ENCODE measurements around the gene MMP7. TPM values are rescaled to one million over a fixed set of nuclear protein-coding genes. Genes with fewer than 3 reads are reported as not detected.

Gene MMP7
- total and polyA plus RNA-seq, 2 donors (not counting 3 experiments of a cell fraction or from before 2014, with no cell fraction given), result 0.65 TPM; not detected in 1

DNA sequence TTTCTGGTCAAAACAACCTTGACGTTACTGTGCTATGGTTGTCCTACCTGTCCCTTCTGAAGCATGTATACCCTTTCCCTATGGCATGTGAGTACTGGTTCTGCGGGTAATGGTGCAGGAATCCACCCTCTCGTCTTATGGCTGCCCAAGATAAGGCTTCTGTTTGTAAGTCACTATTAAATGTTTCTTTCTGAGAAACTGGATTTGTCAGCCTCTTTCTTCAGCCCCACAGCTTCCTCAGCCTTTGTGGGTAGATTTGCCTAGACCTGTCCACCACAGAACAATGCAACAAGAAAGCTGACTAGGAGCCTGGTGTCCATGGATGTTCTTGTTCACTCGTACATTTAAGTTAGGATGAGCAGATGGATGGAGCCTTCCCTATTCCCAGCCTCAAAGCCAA lies 14.4 kb downstream of the MMP7 start:
- DNase-seq (ENCODE audit: low read depth, low spot score), result no peak
- BruUV-seq (replicated peaks), result no TSS peak
- Histone ChIP-seq H3K36me3 (ENCODE audit: control insufficient read depth in 2 of 2, extremely low read depth in 1 of 2, insufficient read depth in 2 of 2, low read length in 2 of 2) (no peaks in the 10 kb centered on the region), H3K9me1 (replicated peaks; ENCODE audit: control insufficient read depth, extremely low read depth, insufficient read depth, low read length) (no peaks in the 10 kb centered on the region), H3K4me3 (replicated peaks in 1 of 3; ENCODE audit: insufficient read depth in 1 of 3, low read depth in 1 of 3, low read length in 3 of 3) (no peak overlapping the region), H3K4me2 (ENCODE audit: insufficient read depth, low read length) (no peak overlapping the region), H3K9me3 (replicated peaks; ENCODE audit: control insufficient read depth, insufficient read depth, low read length) (no peaks in the 10 kb centered on the region), H3K27me3 (ENCODE audit: control insufficient read depth in 2 of 2, insufficient read depth in 2 of 2, low read length in 2 of 2) (no peaks in the 10 kb centered on the region), H4K20me1 (replicated peaks; ENCODE audit: control insufficient read depth, extremely low read depth, insufficient read depth, low read length) (no peaks in the 10 kb centered on the region), H3K79me2 (ENCODE audit: control insufficient read depth, insufficient read depth, low read length) (no peaks in the 10 kb centered on the region), H3K27ac (ENCODE audit: insufficient read depth, low read depth, low read length) (no peak overlapping the region), H3K9ac (replicated peaks; ENCODE audit: extremely low read depth, insufficient read depth, low read length) (no peak overlapping the region), H3K4me1 (ENCODE audit: control insufficient read depth, extremely low read depth, insufficient read depth, low read length) (no peaks in the 10 kb centered on the region), H2AFZ (ENCODE audit: low read depth, low read length) (no peak overlapping the region)
- TF ChIP-seq EZH2 (IDR thresholded peaks at IDR 0.05; ENCODE audit: borderline replicate concordance, low read depth, low read length, severe bottlenecking) (no peak), MYC (IDR thresholded peaks at IDR 0.05; ENCODE audit: low read depth, low read length) (no peak)
- no peak for FAIRE-seq
- dilution Hi-C loops (cut with MboI; ENCODE audit: extremely low pct_ligation_motif_present, low sequenced_read_pairs), result no loop called here
- intact Hi-C loops (cut with micrococcal nuclease), result loop anchor here (5.0 kb wide), 1 partner anchor 151 kb away; no protein-coding TSS in a partner anchor
- ChIA-PET POLR2A (no interaction called here), CTCF (no interaction called here)

DNA sequence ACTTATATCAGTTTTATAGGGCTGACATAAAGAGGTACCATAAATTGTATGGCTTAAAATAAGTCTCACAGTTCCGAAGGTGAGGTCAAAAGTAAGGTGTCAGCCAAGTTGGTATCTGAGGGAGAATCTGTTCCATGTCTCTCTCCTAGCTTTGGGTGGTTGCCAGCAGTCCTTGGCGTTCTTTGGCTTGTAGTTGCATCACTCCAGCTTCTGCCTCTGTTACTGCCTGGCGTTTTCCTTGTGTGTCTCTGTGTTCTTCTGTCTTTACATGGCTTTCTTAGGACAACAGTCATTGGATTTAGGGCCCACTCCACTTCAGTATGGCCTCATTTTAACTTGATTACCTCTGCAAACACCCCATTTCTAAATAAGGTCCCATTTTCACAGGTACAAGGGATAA lies 16.7 kb downstream of the MMP7 start:
- no peaks in the 10 kb centered on the region for H3K4me1 ChIP-seq (ENCODE audit: control insufficient read depth, extremely low read depth, insufficient read depth, low read length)
- H2AFZ ChIP-seq (ENCODE audit: low read depth, low read length), result no peak overlapping the region
- dilution Hi-C loops (cut with MboI; ENCODE audit: extremely low pct_ligation_motif_present, low sequenced_read_pairs) (no loop called here), intact Hi-C loops (cut with micrococcal nuclease) (no loop called here)
- H3K36me3 ChIP-seq (ENCODE audit: control insufficient read depth in 2 of 2, extremely low read depth in 1 of 2, insufficient read depth in 2 of 2, low read length in 2 of 2), result no peaks in the 10 kb centered on the region
- POLR2A ChIA-PET, result no interaction called here
- FAIRE-seq, result no peak
- H3K4me3 ChIP-seq (replicated peaks in 1 of 3; ENCODE audit: insufficient read depth in 1 of 3, low read depth in 1 of 3, low read length in 3 of 3), result no peak overlapping the region
- no peaks in the 10 kb centered on the region for H4K20me1 ChIP-seq (replicated peaks; ENCODE audit: control insufficient read depth, extremely low read depth, insufficient read depth, low read length)
- no peak overlapping the region for H3K27ac ChIP-seq (ENCODE audit: insufficient read depth, low read depth, low read length)
- TF ChIP-seq JUN (IDR thresholded peaks at IDR 0.05; ENCODE audit: borderline replicate concordance, insufficient read depth, insufficient read length, low read depth) (no peak), MYC (IDR thresholded peaks at IDR 0.05; ENCODE audit: low read depth, low read length) (no peak), POLR2A (IDR thresholded peaks at IDR 0.05; ENCODE audit: low read depth, low read length) (no peak), FOS (IDR thresholded peaks at IDR 0.05; ENCODE audit: borderline replicate concordance, insufficient read depth, low read length) (no peak), GATA2 (IDR thresholded peaks at IDR 0.05; ENCODE audit: insufficient read depth, insufficient read length, low read depth, low read length) (no peak), POLR2AphosphoS5 (IDR thresholded peaks at IDR 0.05; ENCODE audit: insufficient read depth, low read depth, low read length) (no peak), EZH2 (IDR thresholded peaks at IDR 0.05; ENCODE audit: borderline replicate concordance, low read depth, low read length, severe bottlenecking) (no peak)
- TF ChIP-seq, protein P1, sequence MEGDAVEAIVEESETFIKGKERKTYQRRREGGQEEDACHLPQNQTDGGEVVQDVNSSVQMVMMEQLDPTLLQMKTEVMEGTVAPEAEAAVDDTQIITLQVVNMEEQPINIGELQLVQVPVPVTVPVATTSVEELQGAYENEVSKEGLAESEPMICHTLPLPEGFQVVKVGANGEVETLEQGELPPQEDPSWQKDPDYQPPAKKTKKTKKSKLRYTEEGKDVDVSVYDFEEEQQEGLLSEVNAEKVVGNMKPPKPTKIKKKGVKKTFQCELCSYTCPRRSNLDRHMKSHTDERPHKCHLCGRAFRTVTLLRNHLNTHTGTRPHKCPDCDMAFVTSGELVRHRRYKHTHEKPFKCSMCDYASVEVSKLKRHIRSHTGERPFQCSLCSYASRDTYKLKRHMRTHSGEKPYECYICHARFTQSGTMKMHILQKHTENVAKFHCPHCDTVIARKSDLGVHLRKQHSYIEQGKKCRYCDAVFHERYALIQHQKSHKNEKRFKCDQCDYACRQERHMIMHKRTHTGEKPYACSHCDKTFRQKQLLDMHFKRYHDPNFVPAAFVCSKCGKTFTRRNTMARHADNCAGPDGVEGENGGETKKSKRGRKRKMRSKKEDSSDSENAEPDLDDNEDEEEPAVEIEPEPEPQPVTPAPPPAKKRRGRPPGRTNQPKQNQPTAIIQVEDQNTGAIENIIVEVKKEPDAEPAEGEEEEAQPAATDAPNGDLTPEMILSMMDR (IDR thresholded peaks at IDR 0.05; ENCODE audit: extremely low read depth in 1 of 2, insufficient read depth in 1 of 2, low read depth in 1 of 2, low read length in 2 of 2), result no peak
- TF ChIP-seq, protein P2, sequence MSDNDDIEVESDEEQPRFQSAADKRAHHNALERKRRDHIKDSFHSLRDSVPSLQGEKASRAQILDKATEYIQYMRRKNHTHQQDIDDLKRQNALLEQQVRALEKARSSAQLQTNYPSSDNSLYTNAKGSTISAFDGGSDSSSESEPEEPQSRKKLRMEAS (IDR thresholded peaks at IDR 0.05; ENCODE audit: insufficient read depth, insufficient read length), result no peak
- no peaks in the 10 kb centered on the region for H3K9me3 ChIP-seq (replicated peaks; ENCODE audit: control insufficient read depth, insufficient read depth, low read length)
- H3K9ac ChIP-seq (replicated peaks; ENCODE audit: extremely low read depth, insufficient read depth, low read length), result no peak overlapping the region
- H3K79me2 ChIP-seq (ENCODE audit: control insufficient read depth, insufficient read depth, low read length), result no peaks in the 10 kb centered on the region
- CTCF ChIA-PET, result no interaction called here
- no peak overlapping the region for H3K4me2 ChIP-seq (ENCODE audit: insufficient read depth, low read length)
- H3K27me3 ChIP-seq (ENCODE audit: control insufficient read depth in 2 of 2, insufficient read depth in 2 of 2, low read length in 2 of 2), result no peaks in the 10 kb centered on the region
- no peaks in the 10 kb centered on the region for H3K9me1 ChIP-seq (replicated peaks; ENCODE audit: control insufficient read depth, extremely low read depth, insufficient read depth, low read length)
- no peak for DNase-seq (ENCODE audit: low read depth, low spot score)
- BruUV-seq (replicated peaks), result no TSS peak
